Erythroblast (primary cell): ENCODE results near the gene NPHP4.

Source experiments
- DNase-seq, 2 experiments: peaks; one replicate each; lab custom pipeline; 2025; lab: John Stamatoyannopoulos, UW
- GATA1 ChIP-seq: IDR thresholded peaks from 2 replicates; pipeline ENCODE4 v1.6.1; 2011; ENCODE audit warnings: low read depth, mild to moderate bottlenecking, control low read depth, low read length, moderate library complexity
- POLR2A ChIP-seq: IDR thresholded peaks from 2 replicates; pipeline ENCODE4 v1.6.1; 2011; ENCODE audit warnings: mild to moderate bottlenecking, low read length

NPHP4 gene

GRCh38 chr1:5883129-5884048, 108.8 kb downstream of the NPHP4 start:
- DNase-seq = no peak
- TF ChIP-seq POLR2A = no peak
- no peak for TF ChIP-seq GATA1

DNA sequence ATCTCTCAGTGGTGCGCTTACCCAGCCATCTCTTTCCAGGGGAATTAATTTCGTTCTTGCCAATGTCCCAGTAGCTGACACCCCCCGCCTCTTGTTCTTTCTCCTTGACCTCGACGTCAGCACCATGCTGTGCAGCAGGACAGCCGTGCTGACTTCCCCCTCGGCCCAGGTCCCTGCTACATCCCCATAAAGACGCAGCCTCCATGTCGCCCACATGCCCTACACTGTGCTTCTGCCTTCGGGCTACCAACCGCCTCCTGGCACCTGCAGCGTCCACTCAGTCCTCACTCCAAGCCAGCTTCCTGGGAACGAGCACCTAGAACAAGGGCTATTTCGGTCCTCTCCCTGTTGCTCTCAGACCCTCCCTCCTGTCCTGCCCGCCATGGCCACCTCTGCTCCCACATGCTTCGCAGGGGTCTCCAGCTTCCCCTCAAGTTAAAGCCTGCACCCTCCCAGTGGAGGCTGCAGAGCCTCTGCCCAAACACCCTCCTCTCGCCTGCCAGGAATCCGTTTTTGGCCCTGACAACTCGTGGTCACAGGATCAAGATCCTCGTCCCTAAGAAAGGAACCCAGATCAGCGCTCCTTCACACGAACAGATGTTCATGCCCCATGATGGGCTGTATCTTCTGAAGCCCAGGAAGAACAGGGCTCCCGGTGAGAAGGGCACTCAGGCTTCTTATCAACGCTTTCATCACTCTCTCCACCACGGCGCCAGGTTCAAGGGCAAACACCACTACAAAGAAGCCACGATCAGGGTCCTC, 109.7 kb downstream of the NPHP4 start:
- TF ChIP-seq GATA1 (no peak), POLR2A (no peak)

DNA sequence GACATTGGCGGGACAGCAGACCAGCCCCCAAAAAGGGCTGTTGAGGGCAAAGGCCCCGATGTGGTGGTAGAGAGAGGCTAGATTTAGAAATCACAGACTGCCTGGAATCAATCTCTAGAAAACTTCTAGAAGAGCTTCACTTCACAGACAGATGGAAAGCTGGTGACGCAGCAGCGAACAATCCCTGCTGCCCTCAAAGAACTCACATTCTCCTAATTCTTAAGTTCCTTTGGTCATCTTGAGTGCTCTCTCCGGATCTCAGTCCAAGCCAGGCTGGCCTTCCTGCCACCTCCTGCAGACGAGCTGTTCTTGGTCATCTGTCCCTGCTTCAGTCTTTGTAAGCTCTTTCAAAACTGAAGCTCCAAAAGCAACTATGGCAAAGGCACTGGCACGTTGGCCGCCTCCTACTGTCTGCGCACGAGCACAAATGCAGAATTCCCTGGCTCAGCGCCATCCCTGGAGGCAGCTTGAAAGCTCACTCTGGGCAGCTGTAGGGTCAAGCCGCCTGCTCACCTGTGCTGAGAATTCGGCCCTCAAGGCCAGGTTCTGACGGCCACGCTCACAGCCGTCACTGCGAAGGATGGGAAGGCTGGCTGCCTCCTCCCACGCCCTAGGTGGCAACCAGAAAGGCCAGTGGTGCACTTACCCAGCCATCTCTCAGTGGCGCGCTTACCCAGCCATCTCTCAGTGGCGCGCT, 110.6 kb downstream of the NPHP4 start:
- TF ChIP-seq GATA1 (no peak), POLR2A (no peak)
- no peak for DNase-seq

More for the DNA sequence above, 109.7 kb downstream of the NPHP4 start:
- DNase-seq = no peak

DNA sequence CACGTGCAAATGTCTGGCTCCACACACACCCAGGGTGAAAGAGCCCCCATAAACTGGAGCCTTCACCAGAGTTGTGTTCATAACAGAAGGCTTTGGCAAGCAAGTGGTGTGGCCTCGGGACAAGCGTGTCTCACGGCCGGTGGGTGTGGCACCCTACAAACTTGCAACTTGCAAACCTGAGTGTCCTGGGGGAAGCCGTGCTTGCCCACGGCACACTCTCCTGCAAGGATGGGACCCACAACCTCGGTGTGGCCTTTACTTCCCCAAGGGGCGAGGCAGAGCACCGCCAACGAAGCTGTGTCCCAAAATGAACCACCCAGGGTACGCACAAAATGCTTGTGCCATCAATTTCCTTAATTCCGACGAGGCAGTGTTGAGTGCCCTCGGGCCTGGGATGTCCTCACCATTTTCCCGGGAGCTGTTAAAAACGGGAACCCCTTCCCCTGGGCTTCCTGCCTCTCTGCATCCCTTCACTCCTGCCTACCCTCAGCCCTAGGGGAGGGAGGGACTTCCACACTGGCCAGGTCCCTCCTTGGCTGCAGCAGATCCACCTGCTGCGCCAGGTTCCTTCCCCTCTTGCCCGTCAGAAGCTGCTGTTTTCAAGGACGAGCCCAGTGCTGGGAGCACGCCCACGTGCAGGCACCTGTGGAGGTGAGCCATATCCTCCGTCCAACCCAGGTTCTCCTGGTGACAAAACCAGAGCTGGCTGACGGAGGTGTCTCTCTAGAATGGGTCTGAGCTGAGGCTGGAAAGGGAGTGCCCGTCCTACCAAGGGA, 111.4 kb downstream of the NPHP4 start:
- no peak for DNase-seq
- TF ChIP-seq POLR2A = no peak
- no peak for TF ChIP-seq GATA1

DNA sequence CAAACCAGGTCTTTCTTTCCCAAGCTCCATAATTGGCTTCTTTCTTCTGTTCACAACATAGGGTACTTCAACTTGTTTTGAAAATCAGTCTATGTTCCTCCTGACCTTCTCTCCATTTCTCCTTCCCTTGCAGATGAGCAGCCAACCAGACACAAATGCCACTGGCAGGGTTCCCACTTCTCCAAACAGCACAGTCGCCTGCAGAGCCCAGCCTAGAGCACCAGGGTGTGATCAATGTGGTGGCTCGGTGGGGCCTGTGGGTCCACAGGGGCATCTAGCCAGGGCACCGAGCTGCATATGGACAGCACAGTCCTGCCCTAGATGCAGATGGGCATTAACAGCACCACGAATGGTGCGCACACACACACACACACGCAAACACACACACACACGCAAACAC, 112.8 kb downstream of the NPHP4 start:
- no peak for DNase-seq
- no peak for TF ChIP-seq GATA1
- no peak for TF ChIP-seq POLR2A

DNA sequence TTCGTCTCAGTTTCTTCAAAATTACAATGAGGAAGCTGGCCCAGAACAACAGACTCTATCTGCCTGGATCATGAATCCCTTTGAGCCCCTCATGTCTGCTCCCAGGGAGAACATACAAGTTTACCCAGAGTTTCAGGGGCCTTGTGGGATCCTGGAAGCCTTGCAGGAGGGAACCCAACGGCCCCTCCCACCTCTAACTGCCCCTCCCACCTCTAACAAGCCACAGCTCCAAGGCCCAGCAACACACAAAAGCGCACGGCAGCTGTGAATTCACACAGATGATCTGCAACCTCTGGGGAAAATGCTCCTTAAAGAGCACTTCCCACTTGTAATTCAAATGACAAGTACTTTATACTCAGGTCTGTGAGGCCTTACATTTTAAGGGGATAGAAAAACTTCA, 113.3 kb downstream of the NPHP4 start:
- DNase-seq = no peak
- no peak for TF ChIP-seq POLR2A
- TF ChIP-seq GATA1 = no peak

GRCh38 chr1:5877683-5878530, 114.3 kb downstream of the NPHP4 start:
- DNase-seq = no peak
- TF ChIP-seq POLR2A (no peak), GATA1 (no peak)

- no peak for TF ChIP-seq GATA1
- TF ChIP-seq POLR2A = no peak
Measured at GRCh38 chr1:5877001-5877400, 115.2 kb downstream of the NPHP4 start.

GRCh38 chr1:5876094-5876650, 116.1 kb downstream of the NPHP4 start:
- TF ChIP-seq GATA1 = no peak
- TF ChIP-seq POLR2A = no peak
- no peak for DNase-seq

More at GRCh38 chr1:5877001-5877400, 115.2 kb downstream of the NPHP4 start:
- no peak for DNase-seq

GRCh38 chr1:5875345-5875910, 116.8 kb downstream of the NPHP4 start:
- no peak for DNase-seq
- TF ChIP-seq GATA1 = no peak
- TF ChIP-seq POLR2A = no peak

GRCh38 chr1:5874416-5875110, 117.7 kb downstream of the NPHP4 start:
- no peak for TF ChIP-seq POLR2A
- no peak for TF ChIP-seq GATA1
- DNase-seq = no peak

GRCh38 chr1:5873556-5873955, 118.7 kb downstream of the NPHP4 start:
- no peak for DNase-seq
- TF ChIP-seq GATA1 = no peak
- TF ChIP-seq POLR2A = no peak
